Stimulated activated CD4-positive, alpha-beta T cell treated with anti-CD3 and anti-CD28 coated beads, Interleukin-4, amount 100 ng/mL, for 1 hour (primary cell): ENCODE results near the gene C12orf75.

Source experiments
- DNase-seq: peaks from one replicate; pipeline ENCODE4 v3.0.0-alpha.2; 2020

Gene C12orf75

GRCh38 chr12:105420659-105421240, 90.3 kb downstream of the C12orf75 start:
- DNase-seq, result peak; percentile 60
